Skeletal muscle tissue (tissue), 4 donors: ENCODE data around the gene PITRM1. TPM values are rescaled to one million over a fixed set of nuclear protein-coding genes. Genes with fewer than 3 reads are reported as not detected.

Experiments
- H3K27ac ChIP-seq: one replicate; pipeline ENCODE4 v1.7.0; 2013; ENCODE audit warnings: mild to moderate bottlenecking, low read depth, low read length, inconsistent platforms
- H3K27me3 ChIP-seq, 3 donors: one replicate each; pipeline ENCODE4 v1.7.0; 2013; ENCODE audit warnings: low read length in 3 of 3; ENCODE audit not compliant: control insufficient read depth in 3 of 3, insufficient read depth in 3 of 3
- H3K36me3 ChIP-seq, 3 donors: one replicate each; pipeline ENCODE4 v1.7.0; 2013; ENCODE audit warnings: low read length in 3 of 3; ENCODE audit not compliant: control insufficient read depth in 3 of 3, insufficient read depth in 3 of 3
- H3K4me1 ChIP-seq, 3 donors: one replicate each; pipeline ENCODE4 v1.7.0; 2013; ENCODE audit warnings: low read length in 3 of 3, mild to moderate bottlenecking in 3 of 3; ENCODE audit not compliant: control insufficient read depth in 3 of 3, insufficient read depth in 3 of 3
- H3K4me3 ChIP-seq, 3 donors: one replicate each; pipeline ENCODE4 v1.7.0; 2013; ENCODE audit warnings: low read length in 3 of 3
- H3K9ac ChIP-seq, 3 donors: one replicate each; pipeline ENCODE4 v1.7.0; 2013; ENCODE audit warnings: low read length in 3 of 3, mild to moderate bottlenecking in 3 of 3, moderate library complexity in 2 of 3, low read depth in 1 of 3
- H3K9me3 ChIP-seq, 3 donors: one replicate each; pipeline ENCODE4 v1.7.0; 2013; ENCODE audit warnings: low read length in 3 of 3; ENCODE audit not compliant: control insufficient read depth in 3 of 3
- total RNA-seq: library from RNA; depleted of rRNA; stranded (reverse); fragments of >200 nt; gene quantifications from one replicate; pipeline ENCODE4 v1.2.3, GENCODE V29; 2014
- donor health status: Osteomylitis.

Gene PITRM1
- total RNA-seq, 1 donor from 2014 or later: 44.9 TPM

- Histone ChIP-seq H3K27me3 (no peaks in the 10 kb centered on the region), H3K9me3 (no peaks in the 10 kb centered on the region), H3K4me3 (no peak overlapping the region), H3K36me3 (peaks cover 80 to 93% (median 85%) of the 10 kb centered on the region in 3 donors), H3K4me1 (peaks cover 3 to 10% (median 3%) of the 10 kb centered on the region in 3 donors), H3K27ac (no peak overlapping the region), H3K9ac (no peak overlapping the region)
Observed at GRCh38 chr10:3143791-3144434, 28.7 kb downstream of the PITRM1 start.

GRCh38 chr10:3143366-3143765 lies 29.2 kb downstream of the PITRM1 start:
- Histone ChIP-seq H3K27me3 (no peaks in the 10 kb centered on the region), H3K9me3 (no peaks in the 10 kb centered on the region), H3K4me1 (peaks cover 5 to 10% (median 7%) of the 10 kb centered on the region in 3 donors), H3K27ac (no peak overlapping the region), H3K4me3 (no peak overlapping the region), H3K36me3 (peaks cover 80 to 95% (median 85%) of the 10 kb centered on the region in 3 donors), H3K9ac (no peak overlapping the region)

- H3K9me3 ChIP-seq: no peaks in the 10 kb centered on the region
- peaks cover 77 to 92% (median 82%) of the 10 kb centered on the region in 3 donors for H3K36me3 ChIP-seq
- no peaks in the 10 kb centered on the region for H3K27me3 ChIP-seq
- H3K4me3 ChIP-seq: no peak overlapping the region
- no peak overlapping the region for H3K27ac ChIP-seq
- H3K4me1 ChIP-seq: peaks cover 15 to 19% (median 17%) of the 10 kb centered on the region in 3 donors
- no peak overlapping the region for H3K9ac ChIP-seq
Observed at GRCh38 chr10:3142146-3142875, 30.3 kb downstream of the PITRM1 start.

GRCh38 chr10:3141351-3142005 lies 31.1 kb downstream of the PITRM1 start:
- Histone ChIP-seq H3K4me3 (no peak overlapping the region), H3K9me3 (no peaks in the 10 kb centered on the region), H3K36me3 (peaks cover 73 to 83% (median 74%) of the 10 kb centered on the region in 3 donors), H3K4me1 (peaks cover 23 to 27% (median 26%) of the 10 kb centered on the region in 3 donors), H3K9ac (no peak overlapping the region), H3K27ac (no peak overlapping the region), H3K27me3 (no peaks in the 10 kb centered on the region)

GRCh38 chr10:3140280-3140679 lies 32.3 kb downstream of the PITRM1 start:
- peaks cover 29 to 32% (median 29%) of the 10 kb centered on the region in 3 donors for H3K4me1 ChIP-seq
- H3K27ac ChIP-seq: no peak overlapping the region
- H3K27me3 ChIP-seq: no peaks in the 10 kb centered on the region
- H3K4me3 ChIP-seq: no peak overlapping the region
- H3K36me3 ChIP-seq: peaks cover 66 to 76% (median 72%) of the 10 kb centered on the region in 3 donors
- no peak overlapping the region for H3K9ac ChIP-seq
- H3K9me3 ChIP-seq: no peaks in the 10 kb centered on the region

GRCh38 chr10:3139216-3139910 lies 33.2 kb downstream of the PITRM1 start:
- no peaks in the 10 kb centered on the region for H3K9me3 ChIP-seq
- H3K27me3 ChIP-seq: no peaks in the 10 kb centered on the region
- H3K36me3 ChIP-seq: peaks cover 64 to 70% (median 65%) of the 10 kb centered on the region in 3 donors
- no peak overlapping the region for H3K27ac ChIP-seq
- H3K9ac ChIP-seq: no peak overlapping the region
- peaks cover 29 to 32% (median 29%) of the 10 kb centered on the region in 3 donors for H3K4me1 ChIP-seq
- H3K4me3 ChIP-seq: no peak overlapping the region

GRCh38 chr10:3137958-3138726 lies 34.4 kb downstream of the PITRM1 start:
- H3K36me3 ChIP-seq: peaks cover 56 to 69% (median 60%) of the 10 kb centered on the region in 3 donors
- no peaks in the 10 kb centered on the region for H3K27me3 ChIP-seq
- peak overlapping the region in 1 of 3 donors; percentile 0 for H3K9ac ChIP-seq
- no peak overlapping the region for H3K4me3 ChIP-seq
- H3K4me1 ChIP-seq: peaks cover 29 to 32% (median 29%) of the 10 kb centered on the region in 3 donors
- H3K27ac ChIP-seq: peak overlapping the region; percentile 48
- no peaks in the 10 kb centered on the region for H3K9me3 ChIP-seq

GRCh38 chr10:3136763-3137611 lies 35.6 kb downstream of the PITRM1 start:
- peaks cover 53 to 69% (median 58%) of the 10 kb centered on the region in 3 donors for H3K36me3 ChIP-seq
- H3K4me3 ChIP-seq: peak overlapping the region in 2 of 3 donors; percentile 7 to 17
- peak overlapping the region; percentile 48 for H3K27ac ChIP-seq

More at GRCh38 chr10:3136763-3137611, 35.6 kb downstream of the PITRM1 start:
- Histone ChIP-seq H3K9me3 (no peaks in the 10 kb centered on the region), H3K4me1 (peaks cover 29 to 32% (median 29%) of the 10 kb centered on the region in 3 donors), H3K27me3 (no peaks in the 10 kb centered on the region), H3K9ac (peak overlapping the region in 2 of 3 donors; percentile 20 to 54)
